Suprapubic skin (tissue), 3 donors: ENCODE results near the gene HNRNPF.

ENCODE experiments used
- EP300 ChIP-seq: sonication (generic); formaldehyde crosslinking; IDR thresholded peaks from one replicate; pipeline ENCODE4 v1.6.1; 2017; ENCODE audit warnings: antibody characterized with exemption
- TF ChIP-seq, protein P1 (sequence below), 2 donors: fragments of 200-600 bp in 1 of 2; fragments of 450-650 bp in 1 of 2; sonication (generic) in 1 of 2; IDR thresholded peaks; one replicate each; pipeline ENCODE4 v1.5.1; 2016 to 2019; ENCODE audit warnings: antibody characterized with exemption in 2 of 2, mild to moderate bottlenecking in 1 of 2, moderate library complexity in 1 of 2

DNA sequence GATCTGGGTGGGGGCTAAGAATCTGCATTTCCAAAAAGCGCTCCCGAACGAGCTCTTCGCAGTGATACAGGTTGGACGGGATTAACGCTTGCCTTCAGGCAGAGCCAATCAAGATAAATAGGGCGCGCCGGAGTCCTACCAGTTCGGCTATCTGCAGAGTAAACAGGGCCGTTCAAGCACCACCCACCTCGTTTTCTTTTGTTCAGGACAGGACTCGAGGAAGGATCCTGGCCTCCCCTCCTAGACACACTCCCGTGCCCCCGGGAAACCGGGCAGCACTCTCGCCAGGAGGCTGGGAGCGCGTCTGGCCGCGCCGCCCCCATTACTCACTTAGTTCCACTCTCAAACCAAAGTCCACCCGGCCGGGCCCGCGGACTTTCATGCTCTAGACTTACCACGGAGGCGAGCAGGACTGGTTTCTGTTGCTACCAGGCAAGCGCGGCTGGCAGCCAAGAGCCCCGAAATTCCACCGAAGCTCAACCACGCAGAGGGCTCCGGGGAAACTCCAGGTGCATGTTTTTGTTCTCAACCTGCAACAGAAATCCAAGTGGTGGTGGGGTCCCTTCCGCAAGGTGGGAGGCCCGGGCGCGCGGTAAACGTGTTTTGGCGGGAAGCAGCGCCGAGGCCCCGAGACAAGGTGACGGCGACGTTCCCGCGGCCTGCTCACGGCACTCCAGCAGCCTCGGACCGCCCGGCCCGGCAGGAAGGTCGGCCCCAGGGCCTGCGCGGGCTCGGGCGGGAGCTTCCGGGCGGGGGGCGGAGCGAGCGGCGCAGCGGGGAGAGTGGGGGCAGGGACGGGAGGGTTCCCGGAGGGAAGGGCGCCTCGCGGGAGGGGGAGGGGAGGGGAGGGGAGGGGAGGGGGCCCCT, 12.7 kb downstream of the HNRNPF start:
- TF ChIP-seq, protein P1, sequence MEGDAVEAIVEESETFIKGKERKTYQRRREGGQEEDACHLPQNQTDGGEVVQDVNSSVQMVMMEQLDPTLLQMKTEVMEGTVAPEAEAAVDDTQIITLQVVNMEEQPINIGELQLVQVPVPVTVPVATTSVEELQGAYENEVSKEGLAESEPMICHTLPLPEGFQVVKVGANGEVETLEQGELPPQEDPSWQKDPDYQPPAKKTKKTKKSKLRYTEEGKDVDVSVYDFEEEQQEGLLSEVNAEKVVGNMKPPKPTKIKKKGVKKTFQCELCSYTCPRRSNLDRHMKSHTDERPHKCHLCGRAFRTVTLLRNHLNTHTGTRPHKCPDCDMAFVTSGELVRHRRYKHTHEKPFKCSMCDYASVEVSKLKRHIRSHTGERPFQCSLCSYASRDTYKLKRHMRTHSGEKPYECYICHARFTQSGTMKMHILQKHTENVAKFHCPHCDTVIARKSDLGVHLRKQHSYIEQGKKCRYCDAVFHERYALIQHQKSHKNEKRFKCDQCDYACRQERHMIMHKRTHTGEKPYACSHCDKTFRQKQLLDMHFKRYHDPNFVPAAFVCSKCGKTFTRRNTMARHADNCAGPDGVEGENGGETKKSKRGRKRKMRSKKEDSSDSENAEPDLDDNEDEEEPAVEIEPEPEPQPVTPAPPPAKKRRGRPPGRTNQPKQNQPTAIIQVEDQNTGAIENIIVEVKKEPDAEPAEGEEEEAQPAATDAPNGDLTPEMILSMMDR (IDR thresholded peaks at IDR 0.05), result no peak
- no peak for TF ChIP-seq EP300
